Activated CD4-positive, CD25-positive, alpha-beta regulatory T cell treated with anti-CD3 and anti-CD28 coated beads, Interleukin-2, amount 50 U/mL, for 72 hours (primary cell): ENCODE data around the gene SLC16A11.

Experiments used
- DNase-seq: peaks from one replicate; pipeline ENCODE4 v3.0.0; 2021

The SLC16A11 gene

DNA sequence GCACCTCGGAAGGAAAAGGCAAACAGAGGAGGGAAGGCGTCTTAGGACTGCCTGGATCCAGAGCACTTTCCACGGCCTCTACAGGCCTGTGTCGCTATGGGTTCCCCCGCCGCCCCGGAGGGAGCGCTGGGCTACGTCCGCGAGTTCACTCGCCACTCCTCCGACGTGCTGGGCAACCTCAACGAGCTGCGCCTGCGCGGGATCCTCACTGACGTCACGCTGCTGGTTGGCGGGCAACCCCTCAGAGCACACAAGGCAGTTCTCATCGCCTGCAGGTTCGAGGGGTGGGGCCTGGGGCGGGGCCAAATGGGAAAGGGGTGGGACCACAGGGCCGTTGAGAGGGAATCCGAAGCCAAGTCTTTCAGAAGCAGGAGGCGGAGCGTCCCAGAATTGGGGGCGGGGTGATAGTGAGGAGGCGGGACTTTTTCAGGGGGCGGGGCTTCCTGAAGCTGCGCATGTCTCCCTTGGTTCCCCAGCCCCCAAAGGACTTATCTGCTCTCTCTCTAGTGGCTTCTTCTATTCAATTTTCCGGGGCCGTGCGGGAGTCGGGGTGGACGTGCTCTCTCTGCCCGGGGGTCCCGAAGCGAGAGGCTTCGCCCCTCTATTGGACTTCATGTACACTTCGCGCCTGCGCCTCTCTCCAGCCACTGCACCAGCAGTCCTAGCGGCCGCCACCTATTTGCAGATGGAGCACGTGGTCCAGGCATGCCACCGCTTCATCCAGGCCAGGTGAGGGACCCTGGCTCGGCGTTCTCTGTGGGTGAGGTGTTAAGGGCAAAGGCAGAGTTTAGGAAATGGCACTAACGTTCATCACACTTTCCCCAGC lies 20.1 kb downstream of the SLC16A11 start:
- DNase-seq, result peak; percentile 94

DNA sequence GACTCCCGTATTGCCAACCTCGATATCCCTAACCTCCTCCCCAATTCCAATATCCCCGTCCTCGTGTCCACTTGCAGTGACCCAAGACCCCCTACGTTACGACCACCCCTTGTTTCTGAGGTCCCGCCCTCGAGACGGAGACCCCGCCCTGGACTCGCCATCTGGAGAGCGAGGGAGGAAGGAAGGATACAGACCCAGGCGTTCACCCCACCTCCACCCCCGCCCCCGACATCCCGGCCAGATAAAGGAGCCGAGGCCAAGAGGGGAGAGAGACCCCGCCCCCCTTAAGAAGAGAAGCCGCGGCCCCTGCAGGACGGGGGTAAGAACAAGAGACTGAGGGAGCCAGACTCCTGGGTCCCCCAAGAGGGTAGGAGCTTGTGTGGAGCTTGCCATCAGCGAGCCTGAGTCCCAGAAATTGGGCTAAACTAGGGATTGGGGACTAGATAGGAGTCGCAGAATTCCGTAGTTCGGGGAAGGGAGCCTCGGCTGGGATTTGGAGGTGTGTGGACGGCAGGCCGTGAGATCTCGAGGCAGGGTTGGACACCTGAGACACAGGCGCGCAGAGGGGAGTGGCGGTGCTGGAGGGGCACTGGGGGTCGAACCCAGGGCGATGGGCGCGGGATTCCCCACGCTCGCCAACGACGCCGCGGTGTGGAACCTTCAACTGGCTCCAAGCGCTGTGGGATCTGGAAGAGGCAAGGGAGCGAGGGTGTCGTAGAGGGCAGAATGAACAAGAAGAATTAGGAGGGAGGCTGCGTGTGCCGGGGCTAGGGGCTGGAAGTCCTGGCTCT lies 20.9 kb downstream of the SLC16A11 start, which contains the start of gene BCL6B:
TSS of gene BCL6B (plus strand) at position 270 of the 791 bp plus-strand sequence. CDS start 622 bp downstream, outside the sequence.
- DNase-seq, result no peak

DNA sequence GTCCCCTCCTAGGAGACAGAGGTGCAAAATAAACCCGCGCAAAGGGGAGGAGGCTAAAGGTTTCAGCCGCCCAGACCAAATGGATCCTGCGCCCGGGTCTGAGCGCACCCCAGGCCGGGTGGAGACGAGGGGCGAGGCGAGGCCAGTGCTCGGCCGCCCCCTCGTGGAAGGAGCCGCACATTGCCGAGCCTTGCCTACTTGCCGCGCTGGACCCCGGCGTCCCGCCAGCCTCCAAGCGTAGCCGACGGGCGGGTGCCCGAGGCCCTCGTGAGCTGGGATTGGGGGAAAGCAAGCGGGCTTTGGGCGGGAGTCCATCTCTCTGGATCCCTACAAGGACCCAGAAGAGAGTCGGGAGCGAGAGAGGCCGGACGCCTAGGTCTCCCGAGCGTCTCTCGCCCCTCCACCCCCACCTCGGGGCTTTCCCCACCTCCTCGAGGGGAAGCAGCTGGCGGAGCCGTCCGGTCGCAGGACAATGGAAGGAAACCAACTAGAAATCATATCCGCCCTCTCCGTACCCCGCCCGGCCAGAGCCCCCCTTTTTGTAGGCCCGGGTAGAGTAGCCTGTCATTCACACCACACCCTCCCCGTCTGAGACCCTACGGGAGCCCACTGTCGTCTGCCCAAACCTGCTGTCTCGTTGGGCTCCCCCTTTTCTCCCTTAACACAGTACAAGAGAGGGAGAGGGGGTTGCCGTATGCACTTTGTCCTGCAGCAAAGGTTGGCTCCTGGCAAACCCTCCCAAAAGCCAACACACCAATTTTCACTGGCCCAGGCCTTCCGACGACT lies 21.7 kb downstream of the SLC16A11 start:
- DNase-seq, result peak; percentile 88

DNA sequence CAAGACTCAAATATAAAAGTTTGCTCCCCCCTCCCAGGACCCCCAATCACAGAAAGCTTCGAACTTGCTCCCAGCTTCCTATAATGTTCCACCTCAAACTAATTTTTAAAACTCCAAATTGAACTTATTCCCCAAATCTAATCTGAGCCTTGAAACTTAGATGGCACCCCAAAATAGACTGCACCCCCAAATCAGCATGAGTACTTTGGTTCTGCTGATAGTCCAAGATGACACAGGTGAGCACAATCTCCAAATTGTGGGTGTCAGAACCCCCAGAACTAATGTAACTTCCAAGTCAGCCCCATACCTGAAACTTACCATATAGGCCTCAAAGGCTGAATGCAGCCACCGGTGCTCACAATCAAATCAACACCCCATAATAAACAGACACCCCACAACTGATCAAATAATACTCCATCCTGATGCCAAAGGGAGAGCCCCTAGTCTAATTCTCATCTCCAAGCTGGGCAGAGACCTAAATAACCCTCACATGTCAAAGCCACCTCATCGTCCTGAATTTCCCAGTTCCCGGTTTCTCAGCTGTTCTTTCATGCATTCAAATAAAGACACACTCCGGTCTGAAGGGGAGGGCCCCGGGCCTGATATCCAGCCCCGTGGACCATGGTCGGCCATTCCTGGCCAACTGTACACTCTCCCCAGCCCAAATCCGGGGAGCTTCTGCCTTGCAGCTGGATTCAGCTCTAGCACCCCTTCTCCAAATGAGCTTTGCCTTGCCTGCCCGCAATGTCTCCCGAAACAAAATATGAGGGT lies 22.8 kb downstream of the SLC16A11 start:
- DNase-seq, result no peak

DNA sequence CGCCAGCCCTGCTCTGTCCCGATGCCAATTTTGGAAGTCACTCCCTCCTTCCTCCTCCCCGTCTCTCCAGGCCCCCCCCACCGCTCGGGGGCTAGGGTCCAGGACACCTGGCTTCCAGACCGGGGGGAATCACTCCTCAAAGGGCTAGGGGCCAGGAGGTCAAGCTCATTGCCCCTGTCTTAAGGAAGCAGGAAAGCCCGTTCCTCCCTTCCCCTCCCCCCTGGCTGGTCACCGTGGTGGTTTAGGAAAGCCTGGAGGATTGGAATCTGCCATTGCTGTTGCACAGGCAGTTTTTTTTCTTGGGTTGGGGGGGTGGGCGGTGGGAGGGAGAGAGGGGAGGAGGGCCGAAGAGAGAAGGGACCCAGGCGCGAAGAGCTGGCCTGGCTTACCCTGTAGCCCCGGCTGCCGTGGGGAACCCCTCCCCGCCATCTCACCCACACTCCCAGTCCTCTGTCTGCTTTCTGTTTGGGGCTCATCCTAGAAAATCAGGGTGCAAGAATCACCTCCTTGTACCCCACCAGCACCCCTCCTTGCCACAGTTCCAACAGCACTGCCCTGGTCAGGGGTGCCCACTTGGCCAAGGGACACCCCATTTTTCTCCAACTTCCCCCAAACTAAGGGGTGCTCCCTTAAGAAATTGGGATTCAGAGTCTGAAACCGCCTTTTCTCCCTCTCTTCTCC lies 23.9 kb downstream of the SLC16A11 start:
- DNase-seq, result no peak

DNA sequence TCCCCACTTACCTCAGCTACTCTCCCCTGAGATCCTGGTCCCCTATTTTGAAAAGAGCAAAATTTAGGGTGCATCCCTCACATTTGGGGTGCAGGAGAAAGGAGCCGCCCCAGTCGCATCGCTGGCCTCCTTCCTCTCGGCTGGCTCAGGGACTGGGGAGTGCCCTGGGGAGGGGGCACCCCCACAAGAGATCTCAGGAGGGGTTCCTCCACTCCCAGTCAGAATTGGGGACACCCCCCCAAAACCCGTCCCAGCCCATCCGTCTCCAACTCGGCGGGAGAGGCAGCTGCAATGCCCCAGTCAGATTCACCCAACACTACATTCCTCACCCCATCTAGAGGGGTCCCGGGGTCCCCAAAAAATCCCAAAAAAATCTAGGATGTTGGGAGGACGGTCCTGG lies 24.5 kb downstream of the SLC16A11 start:
- DNase-seq, result no peak

DNA sequence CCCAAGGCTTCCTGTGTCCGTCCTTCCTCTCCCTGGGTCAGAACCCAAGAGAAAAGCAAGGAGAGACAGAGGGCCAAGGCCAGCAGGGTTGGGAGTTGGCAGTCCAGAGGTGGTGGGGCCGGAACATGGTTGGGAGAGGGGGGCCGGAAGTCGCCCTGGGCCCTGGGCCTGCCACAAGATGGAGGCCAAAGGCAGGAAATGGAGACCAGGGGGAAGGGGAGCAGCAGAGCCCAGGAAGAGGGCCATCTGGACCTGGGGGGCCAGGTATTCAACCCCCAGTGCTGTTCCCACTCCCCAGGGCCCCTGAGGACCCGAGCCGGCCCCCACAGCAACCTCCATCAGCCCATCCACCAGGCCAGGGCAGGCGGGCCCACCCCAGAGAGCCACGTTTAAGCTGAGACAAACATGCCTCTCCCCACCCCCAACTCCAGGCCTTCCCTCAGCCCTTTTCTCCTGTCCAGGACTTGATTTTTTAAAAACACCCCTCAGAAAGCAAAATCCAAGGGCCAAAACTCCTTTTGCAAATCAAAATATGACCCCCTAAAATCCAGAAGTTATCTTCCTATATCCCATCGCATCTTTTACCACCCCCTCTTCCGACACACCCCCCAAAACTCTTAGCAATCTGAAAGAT lies 25.4 kb downstream of the SLC16A11 start:
- DNase-seq, result no peak

DNA sequence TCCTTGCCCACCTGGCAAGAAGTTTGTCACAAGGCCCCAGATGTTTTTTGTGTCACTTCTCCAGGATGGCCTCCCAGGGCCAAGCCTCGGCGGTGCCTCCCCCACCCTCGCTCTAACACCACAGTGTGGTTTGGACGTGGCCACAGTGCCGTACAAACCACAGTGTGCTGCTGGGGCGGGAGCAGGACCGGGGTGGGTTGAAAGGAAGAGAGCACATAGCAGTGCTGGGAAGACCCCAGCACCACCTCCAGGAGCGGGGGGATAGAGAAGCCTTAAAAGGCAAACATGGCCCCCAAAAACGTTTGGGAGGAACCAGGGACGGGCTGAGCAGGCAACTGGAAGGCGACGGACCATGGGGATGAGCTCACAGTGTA lies 26.1 kb downstream of the SLC16A11 start:
- DNase-seq, result no peak

DNA sequence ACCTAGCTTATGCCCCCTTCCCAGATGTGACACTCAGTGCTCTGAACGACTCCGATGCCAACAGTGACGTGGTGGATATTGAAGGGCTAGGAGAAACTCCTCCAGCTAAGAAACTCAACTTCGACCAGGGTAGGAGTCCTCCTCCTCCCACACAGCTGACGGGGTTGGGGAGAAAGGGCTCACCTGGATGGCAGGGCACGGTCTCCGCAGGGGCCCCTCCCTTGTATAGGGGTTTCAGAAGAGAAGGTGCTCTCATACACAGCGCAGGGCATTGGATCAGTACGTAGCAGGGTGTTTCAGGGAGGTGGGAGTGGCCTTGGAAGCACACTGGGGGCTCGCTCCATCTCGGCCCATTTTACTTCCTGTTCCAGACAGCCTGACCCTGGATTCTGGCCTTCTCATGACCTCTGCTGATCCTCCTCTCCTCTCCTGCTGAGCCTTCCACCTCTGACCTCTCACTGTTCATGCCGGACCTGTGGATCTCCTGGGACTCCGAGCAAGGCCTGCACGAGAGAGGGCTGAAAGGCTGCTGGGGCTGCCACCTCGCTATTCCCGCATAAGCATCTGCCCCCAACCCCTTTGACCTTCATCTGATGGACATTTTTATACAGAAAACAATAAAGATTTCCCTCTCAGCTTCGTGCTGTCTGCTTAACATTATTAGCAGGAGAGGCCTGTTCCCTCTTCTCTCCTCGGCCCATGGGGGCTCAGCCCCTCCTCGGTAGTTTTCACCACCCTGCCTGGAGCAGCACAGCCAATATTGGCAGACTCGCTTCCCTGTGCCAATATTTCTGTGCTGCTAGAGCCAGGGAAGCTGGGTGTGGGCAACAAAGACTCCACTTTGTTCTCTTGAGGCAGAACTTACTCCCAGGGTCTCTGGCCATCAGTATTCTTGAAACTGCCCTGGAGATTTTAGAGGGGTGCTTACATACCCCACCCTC lies 26.7 kb downstream of the SLC16A11 start:
- DNase-seq, result no peak

DNA sequence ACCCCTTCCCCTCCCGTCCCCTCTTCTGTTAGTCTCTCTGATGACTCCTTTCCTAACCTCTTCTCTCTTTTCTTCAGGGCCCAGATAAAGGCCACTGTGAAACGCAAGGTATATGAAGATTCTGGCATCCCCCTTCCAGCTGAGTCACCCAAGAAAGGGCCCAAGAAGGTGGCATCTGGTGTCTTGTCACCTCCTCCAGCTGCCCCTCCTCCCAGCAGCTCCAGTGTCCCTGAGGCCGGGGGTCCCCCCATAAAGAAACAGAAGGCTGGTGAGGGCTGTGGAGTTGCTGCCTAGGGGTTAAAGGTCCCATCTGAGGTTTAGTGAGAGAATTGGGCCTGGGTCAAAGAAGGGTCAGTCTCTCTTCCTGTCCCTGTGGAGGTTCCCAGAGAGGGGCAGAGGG lies 27.5 kb downstream of the SLC16A11 start:
- no peak for DNase-seq

DNA sequence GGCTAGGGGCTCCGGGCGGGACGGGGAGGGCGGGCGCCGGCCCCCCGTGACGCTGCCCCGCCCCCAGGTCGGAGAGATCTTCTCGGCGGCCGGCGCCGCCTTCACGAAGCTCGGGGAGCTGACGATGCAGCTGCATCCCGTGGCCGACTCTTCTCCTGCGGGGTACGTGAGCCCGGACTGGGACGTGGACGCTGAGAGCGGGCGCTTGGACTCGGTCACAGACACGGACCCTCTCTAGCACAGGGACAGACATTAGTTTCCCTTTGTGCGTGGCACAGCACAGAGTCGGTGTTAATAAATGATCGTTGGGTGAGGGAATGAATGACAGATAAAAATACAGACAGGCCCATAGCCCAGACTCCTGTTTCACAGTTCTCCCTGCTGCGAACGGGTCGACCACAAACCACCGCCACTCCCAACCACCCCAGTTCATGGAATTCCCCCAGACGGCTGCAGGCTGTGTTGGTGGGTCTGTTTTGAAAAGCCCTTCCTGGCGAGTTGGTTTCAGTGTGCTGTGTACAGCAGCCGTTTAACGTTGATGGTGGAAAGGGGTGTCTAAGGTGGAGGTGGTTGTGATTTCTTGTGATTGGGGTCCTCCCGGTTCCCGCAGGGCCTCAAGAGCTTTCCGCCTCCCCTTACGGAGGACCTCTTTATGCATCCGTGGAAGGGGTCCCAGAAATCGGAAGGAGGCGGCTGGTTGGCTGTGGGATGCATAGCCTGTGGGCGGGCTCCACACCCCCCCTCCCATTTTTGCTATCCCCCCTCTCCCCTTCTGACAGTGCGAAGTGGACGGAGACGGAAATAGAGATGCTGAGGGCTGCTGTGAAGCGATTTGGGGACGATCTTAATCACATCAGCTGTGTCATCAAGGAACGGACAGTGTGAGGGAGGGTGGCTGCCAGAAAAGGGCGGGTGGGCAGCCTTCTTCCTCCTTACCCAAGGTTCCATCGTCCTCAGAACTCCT lies 28.6 kb downstream of the SLC16A11 start:
- DNase-seq, result peak; percentile 73

DNA sequence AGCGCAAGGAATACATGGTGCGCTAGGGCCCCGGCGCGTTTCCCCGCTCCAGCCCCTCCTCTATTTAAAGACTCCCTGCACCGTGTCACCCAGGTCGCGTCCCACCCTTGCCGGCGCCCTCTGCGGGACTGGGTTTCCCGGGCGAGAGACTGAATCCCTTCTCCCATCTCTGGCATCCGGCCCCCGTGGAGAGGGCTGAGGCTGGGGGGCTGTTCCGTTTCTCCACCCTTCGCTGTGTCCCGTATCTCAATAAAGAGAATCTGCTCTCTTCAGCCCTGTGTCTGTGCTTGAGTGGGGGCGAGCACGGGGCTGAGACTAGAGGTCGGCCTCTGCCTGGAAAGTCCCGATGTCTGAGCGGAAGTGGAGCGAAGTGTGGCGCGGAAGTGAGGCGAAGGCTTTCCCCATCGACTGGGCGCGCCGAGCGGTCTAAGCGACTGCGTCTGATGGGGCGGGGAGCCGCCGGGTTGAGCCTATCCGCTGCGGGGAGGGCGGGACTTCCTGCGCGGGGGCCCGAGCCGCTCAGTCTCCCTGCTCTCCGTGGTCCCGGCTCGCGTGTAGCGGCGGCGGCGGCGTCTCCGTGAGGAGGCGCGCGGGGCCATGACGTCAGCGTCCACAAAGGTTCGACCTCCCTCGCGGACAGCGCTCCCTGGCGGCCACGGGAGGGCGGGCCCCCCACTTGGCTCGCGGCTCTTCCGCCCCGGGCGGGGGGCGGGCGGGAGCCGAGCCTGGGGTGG lies 29.5 kb downstream of the SLC16A11 start:
- peak; percentile 96 for DNase-seq

DNA sequence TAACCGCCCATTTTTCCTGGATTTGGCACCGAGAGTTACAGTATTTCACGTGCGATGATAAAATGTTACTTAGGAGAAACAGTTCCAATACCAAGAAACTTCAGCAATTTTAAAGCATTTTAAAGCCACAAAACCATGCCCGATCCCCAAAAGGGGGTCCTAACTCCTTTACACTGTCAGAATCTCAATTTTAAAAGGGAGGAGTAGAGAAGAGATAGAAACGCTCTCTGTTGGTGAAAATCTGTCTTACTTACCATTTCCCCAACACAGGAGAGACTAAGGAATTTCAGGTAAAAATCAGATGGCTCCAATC lies 32.0 kb downstream of the SLC16A11 start:
- no peak for DNase-seq

DNA sequence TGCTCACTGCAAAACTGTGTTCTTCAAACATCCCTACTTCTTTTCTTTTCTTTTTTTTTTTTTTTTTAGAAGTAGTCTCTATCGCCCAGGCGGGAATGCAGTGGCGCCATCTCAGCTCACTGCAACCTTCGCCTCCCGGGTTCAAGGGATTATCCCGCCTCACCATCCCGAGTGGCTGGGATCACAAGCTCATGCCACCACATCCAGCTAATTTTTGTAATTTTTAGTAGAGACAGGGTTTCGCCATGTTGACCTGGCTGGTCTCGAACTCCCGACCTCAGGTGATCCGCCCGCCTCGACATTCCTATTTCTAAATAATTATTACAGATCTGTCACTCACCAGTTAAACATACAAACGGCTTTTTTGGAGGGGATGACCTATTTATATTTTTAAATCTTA lies 32.5 kb downstream of the SLC16A11 start:
- DNase-seq, result no peak

DNA sequence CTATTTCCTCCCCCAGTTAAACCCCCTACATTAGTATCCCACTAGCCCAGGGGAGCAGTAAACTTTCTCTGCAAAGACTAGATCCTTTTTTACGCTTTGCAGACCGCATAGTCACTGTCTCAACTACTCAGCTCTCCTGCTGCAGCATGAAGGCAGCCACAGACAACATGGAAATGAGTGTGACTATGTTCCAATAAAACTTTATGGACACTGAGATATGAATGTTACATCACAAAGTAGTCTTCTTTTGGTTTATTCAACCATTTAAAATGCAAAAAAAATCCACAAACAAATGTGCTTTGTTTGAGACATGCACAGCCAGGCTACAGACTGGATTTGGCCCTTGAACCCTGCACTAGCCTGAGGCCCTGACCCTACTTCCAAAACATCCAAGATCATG lies 33.4 kb downstream of the SLC16A11 start:
- DNase-seq, result no peak

DNA sequence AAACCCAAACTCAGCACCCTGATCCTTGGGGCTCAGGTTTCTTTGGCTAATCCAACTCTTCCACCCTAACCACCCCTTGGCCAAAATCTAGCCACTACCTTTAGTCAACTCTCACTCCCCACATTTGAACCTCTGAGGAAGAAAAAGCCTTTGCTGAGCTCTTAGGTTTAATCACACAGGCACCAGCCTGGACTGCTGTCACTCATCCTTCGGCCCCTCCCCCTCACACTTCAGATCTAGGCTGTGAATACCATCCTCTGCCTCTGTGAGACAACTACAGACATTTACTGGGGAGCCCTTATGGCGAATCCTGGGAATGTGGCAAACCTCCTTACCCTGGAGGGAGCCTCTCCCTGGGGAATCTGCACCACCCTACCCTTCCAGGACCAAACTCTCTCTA lies 36.7 kb downstream of the SLC16A11 start:
- no peak for DNase-seq

DNA sequence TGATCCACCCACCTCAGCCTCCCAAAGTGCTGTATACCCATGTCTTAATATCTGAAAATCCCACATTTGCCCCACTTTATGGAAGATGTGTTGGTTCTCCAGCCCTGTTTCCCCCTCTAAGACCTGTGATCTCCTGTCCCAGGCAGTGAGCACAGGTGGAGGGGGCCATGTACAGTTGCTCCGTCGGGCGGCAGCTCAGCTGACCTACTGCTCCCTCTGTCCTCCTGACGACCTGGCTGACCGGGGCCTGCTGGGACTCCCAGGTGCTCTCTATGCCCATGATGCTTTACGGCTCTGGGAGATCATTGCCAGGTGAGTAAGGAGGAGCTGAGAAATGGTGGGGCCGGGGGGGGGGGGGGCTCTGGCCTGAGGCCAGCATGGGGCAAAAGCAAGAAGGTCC lies 38.2 kb downstream of the SLC16A11 start:
- DNase-seq, result no peak
